ENCODE data around the gene MCRIP2.
A peak's percentile ranks its signal among the peaks of the same experiment; 100 is the strongest.
"Not testable (repeated sequence)": the region's sequence is repeated elsewhere in the genome, so short reads cannot be mapped to it uniquely, and the experiment has no call there.

MCRIP2 gene

DNA sequence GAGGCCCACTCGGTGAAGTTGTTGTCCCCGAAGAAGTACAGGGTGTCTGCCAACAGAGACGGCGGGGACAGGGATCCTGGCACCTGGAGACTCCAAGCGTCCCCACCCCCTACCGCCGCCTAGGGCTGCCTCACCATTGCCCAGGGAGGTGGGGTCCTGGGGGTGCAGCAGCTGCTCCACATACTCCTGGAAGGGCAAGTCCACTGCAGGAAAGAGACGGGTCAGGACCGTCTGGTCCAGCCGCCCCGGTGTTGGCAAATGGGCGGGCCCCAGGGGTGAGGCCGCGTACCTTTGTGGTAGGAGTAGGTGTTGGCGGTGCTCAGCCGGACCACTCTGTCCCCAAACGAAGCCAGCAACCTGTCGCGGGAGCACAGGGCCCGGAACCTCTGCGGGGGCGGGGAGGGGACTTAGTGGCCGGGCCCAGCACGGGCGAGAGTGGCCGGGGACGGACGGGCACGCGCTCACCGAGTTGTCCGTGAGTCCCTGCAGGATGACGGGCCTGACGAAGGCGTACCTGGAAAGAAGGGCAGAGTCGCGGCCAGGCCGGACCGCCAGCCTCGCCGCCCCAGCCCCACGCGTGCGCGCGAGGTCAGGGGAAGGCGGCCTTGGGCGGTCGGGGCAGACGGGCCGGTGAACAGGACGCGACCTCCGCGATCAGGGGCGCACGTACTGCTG lies 41.9 kb downstream of the MCRIP2 start:
- peak; percentile 13 for DNase-seq

DNA sequence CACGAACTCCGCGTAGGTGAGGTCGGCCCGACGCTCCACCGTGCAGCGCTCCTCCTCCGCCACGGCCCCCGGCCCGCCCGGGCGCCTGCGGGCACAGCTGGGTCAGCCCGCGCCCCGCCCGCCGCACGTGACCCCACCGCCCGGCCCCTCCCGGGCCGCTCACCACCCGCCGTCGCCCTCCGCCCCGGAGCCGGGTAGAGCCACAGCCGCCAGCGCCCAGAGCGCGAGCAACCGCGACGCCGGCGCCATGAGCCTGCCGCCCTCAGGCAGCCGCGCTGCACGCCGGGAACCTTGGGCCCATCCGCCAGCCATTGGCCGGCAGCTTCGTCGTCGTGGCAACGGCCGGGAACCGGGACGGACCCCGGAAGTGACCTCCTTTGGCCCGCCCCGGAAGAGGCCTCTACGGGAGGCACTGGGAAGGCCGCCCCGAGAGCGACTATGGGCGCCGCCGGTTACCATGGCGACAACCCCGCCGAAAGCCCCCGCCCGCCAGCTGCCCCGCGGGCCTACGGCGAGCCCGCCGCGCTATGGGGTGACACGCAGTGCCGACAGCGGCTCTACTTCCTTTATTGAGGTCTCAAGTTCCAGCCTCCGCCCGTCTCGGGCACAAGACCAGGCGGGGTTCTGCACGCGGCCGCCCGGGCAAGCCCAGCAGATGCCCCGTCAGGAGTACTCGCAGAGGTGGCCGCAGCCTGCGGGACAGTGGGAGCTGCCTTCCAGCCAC lies 42.6 kb downstream of the MCRIP2 start, which contains the start of gene JMJD8:
Gene JMJD8 (minus strand): TSS at position 264 of the 724 bp plus-strand sequence. CDS start 15 bp downstream, at position 249.
- DNase-seq, result peak; percentile 96

DNA sequence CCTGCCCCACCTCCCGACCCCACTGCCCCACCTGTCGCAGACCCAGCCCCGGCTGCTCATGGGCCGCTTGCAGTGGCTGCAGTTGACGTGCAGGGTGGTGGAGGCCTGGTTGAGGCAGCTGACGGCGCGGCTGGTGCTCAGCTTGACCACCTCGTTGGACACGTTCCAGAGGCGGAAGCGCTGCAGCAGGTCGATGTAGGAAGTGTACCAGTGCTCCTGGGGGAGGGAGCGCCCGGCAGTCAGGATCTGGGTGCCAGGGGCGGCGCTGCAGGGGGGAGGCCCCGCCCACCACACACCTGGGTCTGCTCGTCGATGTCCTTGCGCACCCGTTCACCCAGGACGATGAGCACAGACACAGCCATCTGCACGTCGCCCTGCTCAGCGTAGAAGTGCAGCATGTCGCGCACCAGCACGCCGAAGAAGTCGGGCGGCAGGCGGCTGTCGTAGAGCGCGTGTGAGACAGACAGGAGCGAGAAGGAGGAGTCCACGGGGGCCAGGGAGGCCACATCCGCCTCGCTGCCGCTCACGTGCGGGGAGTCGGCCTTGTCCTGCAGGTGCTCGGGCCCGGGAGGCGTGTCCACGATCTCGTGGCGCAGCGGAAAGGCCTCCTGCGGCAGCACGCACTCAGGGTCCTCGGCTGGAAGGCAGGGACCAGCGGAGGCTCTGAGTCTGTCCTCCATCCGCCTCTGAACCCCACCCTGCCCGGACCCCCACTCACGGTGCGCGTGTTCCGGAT lies 43.5 kb downstream of the MCRIP2 start:
- DNase-seq, result no peak

DNA sequence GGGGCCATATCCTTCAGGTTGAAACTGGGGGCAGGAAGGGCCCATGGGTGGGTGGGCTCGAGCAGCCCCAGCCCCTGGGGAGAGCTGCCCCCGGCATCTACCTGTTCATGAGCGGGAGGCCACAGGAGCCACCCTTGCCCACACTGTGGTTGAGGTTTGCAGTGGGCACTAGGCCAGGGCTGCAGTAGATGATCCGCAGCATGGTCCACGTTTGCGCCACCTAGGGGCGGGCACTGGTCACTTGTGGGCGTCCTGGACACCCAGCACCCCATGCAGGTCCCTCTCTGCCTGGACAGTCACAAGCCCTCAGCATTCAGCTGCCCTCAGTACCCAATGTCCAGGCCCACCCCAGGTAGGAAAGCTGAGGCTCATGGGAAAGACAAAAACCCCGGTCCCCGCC lies 44.3 kb downstream of the MCRIP2 start:
- DNase-seq, result peak; percentile 65

- no peak for DNase-seq
These were observed 45.0 kb downstream of the MCRIP2 start for GRCh38 chr16:686459-687260.

DNA sequence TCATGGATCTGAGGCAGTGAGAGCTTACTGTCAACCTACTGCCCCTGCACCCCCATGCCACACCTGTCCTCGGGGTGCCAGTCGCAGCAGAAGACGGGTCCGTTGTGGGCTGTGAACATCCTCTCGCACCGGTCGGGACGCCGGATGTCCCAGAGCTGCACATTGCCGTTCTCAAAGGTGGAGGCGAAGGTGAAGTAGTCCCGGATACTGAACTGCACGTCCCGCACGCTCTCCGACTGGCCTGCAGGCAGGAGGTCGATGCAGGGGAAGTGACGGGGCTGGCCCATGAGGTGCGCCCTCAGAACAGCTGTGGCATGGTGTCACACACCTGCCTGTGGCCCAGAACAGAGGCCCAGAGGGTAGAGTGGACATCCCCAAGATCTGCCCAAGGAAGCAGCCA lies 45.9 kb downstream of the MCRIP2 start:
- DNase-seq, result no peak

- no peak for DNase-seq
These were observed 47.7 kb downstream of the MCRIP2 start for GRCh38 chr16:689175-689897.

GRCh38 chr16:691242-691641 lies 49.6 kb downstream of the MCRIP2 start:
- not testable (repeated sequence) for DNase-seq

- no peak for DNase-seq
These were observed 50.9 kb downstream of the MCRIP2 start for GRCh38 chr16:692356-693108.

GRCh38 chr16:693364-693763 lies 51.7 kb downstream of the MCRIP2 start:
- no peak for DNase-seq

- no peak for DNase-seq
These were observed 52.1 kb downstream of the MCRIP2 start for GRCh38 chr16:693766-694165.

GRCh38 chr16:694187-694862 lies 52.7 kb downstream of the MCRIP2 start:
- no peak for DNase-seq

- no peak for DNase-seq
These were observed 53.3 kb downstream of the MCRIP2 start for GRCh38 chr16:694863-695354.

GRCh38 chr16:695355-696089 lies 53.9 kb downstream of the MCRIP2 start:
- peak; percentile 61 for DNase-seq
